ENCODE measurements around the gene LACRT.
"Not testable (repeated sequence)": the region's sequence is repeated elsewhere in the genome, so short reads cannot be mapped to it uniquely, and the experiment has no call there.

LACRT gene

GRCh38 chr12:54639112-54639511 is 4.4 kb upstream of the LACRT start:
- not testable (repeated sequence) for DNase-seq (ENCODE audit: low read depth in 2 of 2)

DNA sequence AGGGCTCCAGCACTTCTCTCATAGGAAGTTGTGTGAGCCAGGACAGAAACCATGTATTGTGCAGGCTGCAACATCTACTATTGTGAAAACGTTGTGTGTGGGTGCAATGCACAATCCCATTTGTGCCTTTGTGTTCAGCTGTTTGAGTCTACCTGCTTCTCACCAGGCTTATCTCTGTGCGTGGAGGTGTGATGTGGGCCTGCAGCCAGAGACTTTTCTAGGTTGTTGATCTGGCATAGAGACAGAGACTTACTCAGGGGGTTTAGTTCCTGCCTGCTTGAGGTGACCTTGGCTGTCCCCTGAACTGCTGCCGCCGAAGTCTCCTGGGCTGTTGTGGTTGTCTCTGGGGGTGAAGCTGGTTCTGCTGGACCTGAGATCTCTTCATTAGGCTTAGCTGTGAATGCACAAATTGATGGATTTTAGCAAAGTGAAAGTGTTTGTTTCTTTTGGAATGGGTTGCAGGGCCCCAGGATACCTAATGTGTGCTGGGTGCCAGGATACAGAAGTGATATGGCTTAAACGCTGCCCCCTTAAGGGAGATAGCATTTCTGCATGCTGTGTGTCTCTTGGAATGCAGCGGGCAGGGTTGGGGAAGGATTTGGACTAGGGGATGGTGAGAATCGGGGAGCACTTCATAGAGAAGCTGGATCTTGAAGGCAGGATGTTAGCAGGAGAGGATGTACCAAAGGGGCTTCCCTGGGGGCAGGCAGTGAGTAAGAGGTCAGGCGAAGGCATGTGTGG is 2.5 kb downstream of the LACRT start:
- DNase-seq (ENCODE audit: low read depth in 2 of 2) = no peak

- DNase-seq (ENCODE audit: low read depth in 2 of 2) = no peak
Observed at GRCh38 chr12:54631551-54631950, 3.1 kb downstream of the LACRT start.

DNA sequence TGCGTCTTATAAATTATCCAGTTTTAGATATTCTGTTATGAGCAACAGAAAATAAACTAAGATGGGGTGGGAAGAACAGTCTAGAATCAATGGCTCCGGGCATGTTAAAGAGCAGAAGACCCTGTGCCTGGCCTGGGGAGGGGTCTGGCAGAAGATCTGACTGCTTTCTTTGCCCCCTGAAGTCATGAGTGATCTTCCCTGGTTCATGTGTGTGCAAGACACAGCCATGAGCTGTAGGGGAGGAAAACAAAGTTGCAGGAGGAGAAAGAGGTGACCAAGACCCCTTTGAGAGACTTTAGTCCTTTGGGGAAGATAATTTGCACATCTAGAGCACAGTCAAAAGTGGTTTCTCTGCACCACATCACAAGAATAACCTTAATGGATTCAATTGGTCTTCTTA is 4.8 kb downstream of the LACRT start:
- no peak for DNase-seq (ENCODE audit: low read depth in 2 of 2)

DNA sequence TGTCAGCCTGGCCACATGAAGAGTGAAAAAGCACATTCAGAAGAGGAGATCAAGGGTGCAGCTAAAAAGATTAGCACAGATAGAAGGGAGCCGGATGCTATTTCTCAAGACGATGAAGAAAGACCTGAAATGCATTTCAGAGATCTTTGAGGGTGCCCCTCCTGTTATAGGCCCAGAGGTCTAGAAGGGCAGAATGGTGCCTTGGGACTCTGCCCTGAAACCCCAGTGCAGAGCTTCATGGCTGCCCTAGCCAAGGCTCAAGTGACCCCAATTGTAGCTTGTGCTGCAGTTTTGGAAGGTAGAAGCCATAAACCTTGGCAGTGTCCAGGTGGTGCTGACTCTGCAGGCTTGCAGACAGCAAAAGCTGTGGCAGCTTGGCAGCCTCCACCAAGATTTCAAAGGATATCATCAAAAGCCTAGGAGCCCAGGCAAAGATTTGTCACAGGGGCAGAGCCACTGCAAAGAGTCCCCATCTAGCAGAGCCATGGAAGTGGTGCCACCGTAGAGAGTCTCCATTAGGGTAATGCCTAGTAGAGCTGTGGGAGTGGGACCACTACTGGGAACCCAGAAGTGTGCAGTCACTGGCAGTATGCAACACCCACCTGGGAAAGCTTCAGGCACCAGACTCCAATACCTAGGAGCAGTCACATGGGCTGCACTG is 6.4 kb downstream of the LACRT start:
- no peak for DNase-seq (ENCODE audit: low read depth in 2 of 2)

GRCh38 chr12:54627304-54627703 is 7.4 kb downstream of the LACRT start:
- DNase-seq (ENCODE audit: low read depth in 2 of 2) = no peak

- DNase-seq (ENCODE audit: low read depth in 2 of 2) = no peak
Observed at GRCh38 chr12:54625598-54625997, 9.1 kb downstream of the LACRT start.

- no peak for DNase-seq (ENCODE audit: low read depth in 2 of 2)
Observed at GRCh38 chr12:54624315-54625279, 10.1 kb downstream of the LACRT start.

DNA sequence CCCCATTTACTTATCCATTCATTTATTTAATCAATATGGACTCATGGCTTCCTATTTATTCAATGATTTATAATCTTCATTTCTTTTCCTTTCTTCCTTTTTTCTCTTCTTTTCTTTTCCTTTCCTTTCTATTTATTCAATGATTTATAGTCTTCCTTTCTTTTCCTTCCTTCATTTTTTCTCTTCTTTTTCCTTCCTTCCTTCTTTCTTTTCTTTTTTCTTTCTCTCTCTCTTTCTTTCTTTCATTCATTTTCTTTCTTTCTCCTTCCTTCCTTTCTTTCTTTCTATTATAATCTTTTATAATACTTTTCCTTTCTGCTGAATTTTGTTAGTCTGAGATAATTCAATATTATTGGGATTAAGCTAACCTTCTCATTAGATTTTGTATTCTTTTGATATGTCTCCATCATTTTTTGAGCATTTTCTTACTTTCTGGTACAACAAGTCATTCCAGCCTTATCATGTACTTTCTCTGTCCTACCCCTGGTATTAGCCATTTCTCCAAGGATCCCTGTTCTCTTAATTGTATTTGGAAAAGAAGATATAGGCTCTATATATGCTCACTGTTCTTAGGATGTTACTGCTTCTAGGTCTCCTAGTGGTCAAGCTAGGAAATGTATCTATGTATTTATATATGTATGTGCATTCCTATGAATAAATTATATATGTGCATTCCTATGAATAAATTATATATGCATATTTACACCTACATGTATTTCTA is 12.1 kb downstream of the LACRT start:
- no peak for DNase-seq (ENCODE audit: low read depth in 2 of 2)

DNA sequence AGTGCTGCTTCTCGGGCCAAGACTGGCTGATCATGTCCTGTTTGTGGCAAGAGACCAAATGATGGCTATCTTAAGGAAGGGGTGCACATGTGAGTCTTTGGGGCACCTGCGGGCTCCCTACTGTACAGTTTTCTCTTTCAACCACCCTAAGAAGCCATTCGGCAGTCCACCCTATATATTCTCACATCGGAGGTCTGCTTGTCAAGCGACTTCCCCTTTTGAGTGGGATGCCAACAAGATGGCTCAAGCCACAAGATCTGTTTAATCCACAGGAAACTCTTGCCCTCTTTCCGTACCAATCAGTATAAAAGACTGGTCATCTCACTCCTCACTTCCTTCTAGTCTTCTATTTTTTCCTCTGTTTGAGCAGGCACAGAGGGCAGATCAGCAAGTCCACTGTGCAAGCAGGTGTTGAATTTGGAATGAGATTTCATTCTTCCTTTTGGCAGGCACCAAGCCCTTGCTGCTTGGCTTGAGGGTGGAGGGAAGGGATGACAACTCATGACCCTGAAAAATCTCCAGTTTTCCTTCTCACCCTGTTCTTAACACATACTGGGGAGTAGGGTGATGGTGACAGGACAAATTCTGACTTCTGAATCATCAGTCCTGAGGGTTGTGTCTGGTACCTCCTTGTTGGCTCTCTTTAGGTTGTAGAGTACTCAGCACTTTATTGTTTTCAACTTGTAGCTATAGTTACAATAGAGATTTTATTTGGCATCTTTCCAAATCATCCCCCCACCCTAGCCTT is 17.6 kb downstream of the LACRT start:
- DNase-seq (ENCODE audit: low read depth in 2 of 2) = no peak

GRCh38 chr12:54612225-54612750 is 22.4 kb downstream of the LACRT start:
- no peak for DNase-seq (ENCODE audit: low read depth in 2 of 2)

DNA sequence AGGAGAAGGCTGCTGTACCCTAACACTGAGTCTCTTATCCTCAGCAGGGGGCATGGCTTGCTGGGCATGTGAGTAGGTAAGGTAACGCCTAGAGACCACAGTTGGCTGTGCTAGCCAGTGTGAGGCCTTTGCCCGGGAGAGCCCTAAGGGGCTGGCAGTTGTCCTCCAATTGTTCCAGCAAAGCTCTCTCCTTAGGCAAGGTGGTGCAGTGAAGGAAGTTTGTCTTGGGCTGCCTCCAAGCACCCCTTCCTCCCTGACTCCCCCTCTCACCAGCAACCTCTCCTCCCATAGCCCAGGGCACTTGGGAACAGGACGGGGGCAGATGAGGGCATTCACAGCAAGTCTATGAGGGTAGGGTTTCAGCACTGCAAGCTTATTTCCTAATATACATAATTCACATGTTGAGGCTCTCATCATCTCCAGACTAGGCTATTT is 23.0 kb downstream of the LACRT start:
- DNase-seq (ENCODE audit: low read depth in 2 of 2) = no peak

DNA sequence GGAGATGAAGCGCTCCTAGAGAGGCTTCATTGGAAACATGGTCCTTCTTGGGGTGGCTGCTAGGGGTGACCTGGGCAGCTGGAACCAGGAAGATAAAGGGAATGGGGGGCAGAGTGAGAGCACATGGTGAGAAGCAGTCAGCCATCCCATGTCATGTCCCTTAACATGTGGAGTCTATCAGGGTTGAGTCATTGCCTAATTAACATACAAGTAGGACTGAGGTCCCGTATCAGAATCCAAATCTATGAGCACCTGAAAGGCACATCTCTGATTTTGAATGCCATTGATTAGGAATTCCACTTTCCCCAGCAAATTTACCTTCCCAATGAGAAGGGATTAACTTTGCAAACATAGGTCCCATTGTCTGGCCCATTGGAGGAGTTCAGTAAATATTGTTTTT is 25.9 kb downstream of the LACRT start:
- no peak for DNase-seq (ENCODE audit: low read depth in 2 of 2)

- no peak for DNase-seq (ENCODE audit: low read depth in 2 of 2)
Observed at GRCh38 chr12:54608156-54608555, 26.5 kb downstream of the LACRT start.

GRCh38 chr12:54606556-54606955 is 28.1 kb downstream of the LACRT start:
- DNase-seq (ENCODE audit: low read depth in 2 of 2) = no peak

GRCh38 chr12:54605138-54605970 is 29.3 kb downstream of the LACRT start:
- DNase-seq (ENCODE audit: low read depth in 2 of 2) = no peak

GRCh38 chr12:54604436-54604835 is 30.3 kb downstream of the LACRT start:
- no peak for DNase-seq (ENCODE audit: low read depth in 2 of 2)

GRCh38 chr12:54603872-54604271 is 30.8 kb downstream of the LACRT start:
- DNase-seq (ENCODE audit: low read depth in 2 of 2) = no peak

GRCh38 chr12:54603173-54603814 is 31.4 kb downstream of the LACRT start:
- DNase-seq (ENCODE audit: low read depth in 2 of 2) = peak; percentile 16 to 41

Data from activated CD8-positive, alpha-beta memory T cell treated with anti-CD3 and anti-CD28 coated beads for 4 hours (primary cell).